ENCODE results near the gene XXYLT1. TPM values are rescaled to one million over a fixed set of nuclear protein-coding genes. Genes with fewer than 3 reads are reported as not detected.

Gene XXYLT1
- polyA plus RNA-seq, 2 of the 4 experiments (the other 2 are of a cell fraction): 11.9 to 12.0 TPM

GRCh38 chr3:195111319-195111705 is 159.6 kb downstream of the XXYLT1 start (continued):
- TF ChIP-seq BCL3 (IDR thresholded peaks at IDR 0.05) (no peak), HOXA7 (CRISPR knock-in tag; IDR thresholded peaks at IDR 0.05) (no peak), ZC3H11A (IDR thresholded peaks at IDR 0.05) (no peak), EHMT2 (IDR thresholded peaks at IDR 0.05; ENCODE audit: low read depth) (no peak), KDM1A (IDR thresholded peaks at IDR 0.05; ENCODE audit: low read depth) (no peak), REST (IDR thresholded peaks at IDR 0.05) (no peak), SMC3 (IDR thresholded peaks at IDR 0.05) (no peak)

GRCh38 chr3:195110647-195111318 is 160.2 kb downstream of the XXYLT1 start:
- ChIA-PET POLR2A (no interaction called here), CTCF (interaction anchor here (1.0 kb wide), 1 partner anchor 13 kb away, joined by 3 read pairs; no protein-coding TSS in a partner anchor)
- TF ChIP-seq RCOR1 (IDR thresholded peaks at IDR 0.05; ENCODE audit: low read depth, low read length) (no peak), PHF8 (IDR thresholded peaks at IDR 0.05; ENCODE audit: borderline replicate concordance, low read depth) (no peak), CTCF (IDR thresholded peaks at IDR 0.05) (no peak), HEYL (CRISPR knock-in tag; IDR thresholded peaks at IDR 0.05) (no peak)
- H3K4me2 ChIP-seq: no peak overlapping the region
- DNase-seq (ENCODE audit: low read depth in 1 of 2, low spot score in 1 of 2): no peak
- H3K27ac ChIP-seq: no peak overlapping the region
- no peaks in the 10 kb centered on the region for H3K9me3 ChIP-seq
- 77% methylated on average over 13 of the region's 14 CpGs for WGBS (ENCODE audit: missing lambda C conversion rate)
- no peak for FAIRE-seq
- no peak overlapping the region for H3K4me3 ChIP-seq
- peaks cover 9% of the 10 kb centered on the region for H3K4me1 ChIP-seq
- ATAC-seq: no peak

- Histone ChIP-seq H3K4me1 (peaks cover 25% of the 10 kb centered on the region), H3K4me2 (no peak overlapping the region), H3K27ac (no peak overlapping the region), H3K4me3 (no peak overlapping the region), H3K9me3 (no peaks in the 10 kb centered on the region)
- no peak for DNase-seq (ENCODE audit: low read depth in 1 of 2, low spot score in 1 of 2)
- no peak for FAIRE-seq
- ATAC-seq: no peak
- TF ChIP-seq CBX2 (IDR thresholded peaks at IDR 0.05; ENCODE audit: borderline replicate concordance, low read depth): no peak
- no peak for TF ChIP-seq BCL3 (IDR thresholded peaks at IDR 0.05)
- TF ChIP-seq ELK1 (IDR thresholded peaks at IDR 0.05; ENCODE audit: low read depth, low read length): no peak
- no peak for TF ChIP-seq HOXB5 (CRISPR knock-in tag; IDR thresholded peaks at IDR 0.05)
- TF ChIP-seq CHD4 (IDR thresholded peaks at IDR 0.05; ENCODE audit: borderline replicate concordance): no peak
- WGBS (ENCODE audit: missing lambda C conversion rate): 85% methylated on average over 9 of the region's 10 CpGs
- CTCF ChIA-PET: interaction anchor here (5.5 kb wide), 1 partner anchor 426 kb away, joined by 59 read pairs; no protein-coding TSS in a partner anchor
- POLR2A ChIA-PET: no interaction called here
Measured at GRCh38 chr3:195109098-195109657, 161.8 kb downstream of the XXYLT1 start.

Data from A549 (cell line).